ENCODE data around the gene CCL17.
A peak's percentile ranks its signal among the peaks of the same experiment; 100 is the strongest.

CCL17 gene

DNA sequence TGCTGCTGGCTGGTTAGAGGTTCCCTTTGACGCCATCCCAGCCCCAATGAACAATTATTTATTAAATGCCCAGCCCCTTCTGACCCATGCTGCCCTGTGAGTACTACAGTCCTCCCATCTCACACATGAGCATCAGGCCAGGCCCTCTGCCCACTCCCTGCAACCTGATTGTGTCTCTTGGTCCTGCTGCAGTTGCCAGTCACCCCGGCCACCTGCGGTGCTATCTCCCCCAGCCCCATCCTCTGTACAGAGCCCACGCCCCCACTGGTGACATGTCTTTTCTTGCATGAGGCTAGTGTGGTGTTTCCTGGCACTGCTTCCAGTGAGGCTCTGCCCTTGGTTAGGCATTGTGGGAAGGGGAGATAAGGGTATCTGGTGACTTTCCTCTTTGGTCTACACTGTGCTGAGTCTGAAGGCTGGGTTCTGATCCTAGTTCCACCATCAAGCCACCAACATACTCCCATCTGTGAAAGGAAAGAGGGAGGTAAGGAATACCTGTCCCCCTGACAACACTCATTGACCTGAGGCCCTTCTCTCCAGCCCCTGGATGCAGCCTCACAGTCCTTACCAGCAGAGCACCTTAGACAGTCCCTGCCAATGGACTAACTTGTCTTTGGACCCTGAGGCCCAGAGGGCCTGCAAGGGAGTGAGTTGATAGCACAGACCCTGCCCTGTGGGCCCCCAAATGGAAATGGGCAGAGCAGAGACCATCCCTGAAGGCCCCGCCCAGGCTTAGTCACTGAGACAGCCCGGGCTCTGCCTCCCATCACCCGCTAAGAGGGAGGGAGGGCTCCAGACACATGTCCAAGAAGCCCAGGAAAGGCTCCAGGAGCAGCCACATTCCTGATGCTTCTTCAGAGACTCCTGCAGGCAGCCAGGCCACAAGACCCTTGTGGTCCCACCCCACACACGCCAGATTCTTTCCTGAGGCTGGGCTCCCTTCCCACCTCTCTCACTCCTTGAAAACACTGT lies 21.0 kb upstream of the CCL17 start:
- H2BK12ac ChIP-seq (ENCODE audit: low read length in 2 of 2): peak overlapping the region; percentile 28 to 70
- peak overlapping the region; percentile 10 for H4K8ac ChIP-seq (ENCODE audit: low read length)
- no peak overlapping the region for H3K4ac ChIP-seq (ENCODE audit: low read depth in 1 of 2, low read length in 2 of 2)
- peak overlapping the region; percentile 14 for H4K91ac ChIP-seq (ENCODE audit: low read length)
- WGBS: 56% methylated on average over 6 of the region's 8 CpGs
- peaks cover 29% of the 10 kb centered on the region for H3K4me1 ChIP-seq (ENCODE audit: control insufficient read depth, insufficient read depth, low read depth, low read length)
- no peak overlapping the region for H3K4me2 ChIP-seq (ENCODE audit: low read length, poor library complexity, severe bottlenecking)
- H2BK5ac ChIP-seq (ENCODE audit: low read depth, low read length, poor library complexity, severe bottlenecking): no peak overlapping the region
- H3K4me3 ChIP-seq (ENCODE audit: insufficient read depth in 1 of 2, low read depth in 1 of 2, low read length in 2 of 2): no peak overlapping the region
- no peaks in the 10 kb centered on the region for H3K9me3 ChIP-seq (ENCODE audit: control insufficient read depth, low read length)
- H3K9ac ChIP-seq (ENCODE audit: low read length): no peak overlapping the region
- no peak overlapping the region for H2BK120ac ChIP-seq (ENCODE audit: low read depth, low read length)
- peaks cover 0 to 14% of the 10 kb centered on the region in 2 experiments for H3K27me3 ChIP-seq (ENCODE audit: control insufficient read depth in 1 of 2, insufficient read depth in 1 of 2, low read length in 2 of 2)
- DNase-seq: peak; percentile 48
- peaks cover 0 to 43% of the 10 kb centered on the region in 2 experiments for H3K36me3 ChIP-seq (ENCODE audit: control insufficient read depth in 1 of 2, insufficient read depth in 2 of 2, low read depth in 1 of 2, low read length in 2 of 2)
- H3K18ac ChIP-seq (ENCODE audit: low read depth in 1 of 2, low read length in 2 of 2): peak overlapping the region in 1 of 2 experiments; percentile 28
- H3K27ac ChIP-seq (ENCODE audit: low read length, poor library complexity, severe bottlenecking): no peak overlapping the region
- H2BK15ac ChIP-seq (ENCODE audit: low read depth, poor library complexity, severe bottlenecking): peak overlapping the region; percentile 65
- peaks cover 26% of the 10 kb centered on the region for H3K79me1 ChIP-seq (replicated peaks; ENCODE audit: low read length, poor library complexity, severe bottlenecking)
- no peak overlapping the region for H2AFZ ChIP-seq (ENCODE audit: low read depth, low read length)
- H3K14ac ChIP-seq (ENCODE audit: low read length in 2 of 2): no peak overlapping the region
- H2AK5ac ChIP-seq (ENCODE audit: low read length, severe bottlenecking): peak overlapping the region; percentile 31
- H3K23ac ChIP-seq (ENCODE audit: low read length in 2 of 2): no peak overlapping the region

DNA sequence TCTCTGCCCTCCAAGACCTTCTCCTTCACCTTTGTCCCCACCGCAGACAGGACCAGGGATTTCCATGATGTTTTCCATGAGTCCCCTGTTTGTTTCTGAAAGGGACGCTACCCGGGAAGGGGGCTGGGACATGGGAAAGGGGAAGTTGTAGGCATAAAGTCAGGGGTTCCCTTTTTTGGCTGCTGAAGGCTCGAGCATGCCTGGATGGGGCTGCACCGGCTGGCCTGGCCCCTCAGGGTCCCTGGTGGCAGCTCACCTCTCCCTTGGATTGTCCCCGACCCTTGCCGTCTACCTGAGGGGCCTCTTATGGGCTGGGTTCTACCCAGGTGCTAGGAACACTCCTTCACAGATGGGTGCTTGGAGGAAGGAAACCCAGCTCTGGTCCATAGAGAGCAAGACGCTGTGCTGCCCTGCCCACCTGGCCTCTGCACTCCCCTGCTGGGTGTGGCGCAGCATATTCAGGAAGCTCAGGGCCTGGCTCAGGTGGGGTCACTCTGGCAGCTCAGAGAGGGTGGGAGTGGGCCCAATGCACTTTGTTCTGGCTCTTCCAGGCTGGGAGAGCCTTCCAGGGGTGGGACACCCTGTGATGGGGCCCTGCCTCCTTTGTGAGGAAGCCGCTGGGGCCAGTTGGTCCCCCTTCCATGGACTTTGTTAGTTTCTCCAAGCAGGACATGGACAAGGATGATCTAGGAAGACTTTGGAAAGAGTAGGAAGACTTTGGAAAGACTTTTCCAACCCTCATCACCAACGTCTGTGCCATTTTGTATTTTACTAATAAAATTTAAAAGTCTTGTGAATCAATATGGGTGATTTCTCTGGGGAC lies 20.1 kb upstream of the CCL17 start:
- Histone ChIP-seq H3K23ac (ENCODE audit: low read length in 2 of 2) (no peak overlapping the region), H3K4me1 (ENCODE audit: control insufficient read depth, insufficient read depth, low read depth, low read length) (peaks cover 25% of the 10 kb centered on the region), H2AFZ (ENCODE audit: low read depth, low read length) (no peak overlapping the region), H2BK120ac (ENCODE audit: low read depth, low read length) (no peak overlapping the region), H4K8ac (ENCODE audit: low read length) (no peak overlapping the region), H3K27me3 (ENCODE audit: control insufficient read depth in 1 of 2, insufficient read depth in 1 of 2, low read length in 2 of 2) (peaks cover 0 to 21% of the 10 kb centered on the region in 2 experiments), H2BK5ac (ENCODE audit: low read depth, low read length, poor library complexity, severe bottlenecking) (no peak overlapping the region), H3K27ac (ENCODE audit: low read length, poor library complexity, severe bottlenecking) (no peak overlapping the region), H3K36me3 (ENCODE audit: control insufficient read depth in 1 of 2, insufficient read depth in 2 of 2, low read depth in 1 of 2, low read length in 2 of 2) (peaks cover 0 to 41% of the 10 kb centered on the region in 2 experiments), H3K9me3 (ENCODE audit: control insufficient read depth, low read length) (no peaks in the 10 kb centered on the region), H2BK12ac (ENCODE audit: low read length in 2 of 2) (peak overlapping the region in 1 of 2 experiments; percentile 5), H3K79me1 (replicated peaks; ENCODE audit: low read length, poor library complexity, severe bottlenecking) (peaks cover 21% of the 10 kb centered on the region), H3K4me3 (ENCODE audit: insufficient read depth in 1 of 2, low read depth in 1 of 2, low read length in 2 of 2) (no peak overlapping the region), H3K18ac (ENCODE audit: low read depth in 1 of 2, low read length in 2 of 2) (no peak overlapping the region), H3K4ac (ENCODE audit: low read depth in 1 of 2, low read length in 2 of 2) (no peak overlapping the region), H4K91ac (ENCODE audit: low read length) (peak overlapping the region; percentile 14), H2BK15ac (ENCODE audit: low read depth, poor library complexity, severe bottlenecking) (no peak overlapping the region), H3K9ac (ENCODE audit: low read length) (no peak overlapping the region), H3K14ac (ENCODE audit: low read length in 2 of 2) (no peak overlapping the region), H2AK5ac (ENCODE audit: low read length, severe bottlenecking) (peak overlapping the region; percentile 43), H3K4me2 (ENCODE audit: low read length, poor library complexity, severe bottlenecking) (no peak overlapping the region)
- WGBS: 91% methylated on average over 10 of the region's 11 CpGs
- DNase-seq: no peak

DNA sequence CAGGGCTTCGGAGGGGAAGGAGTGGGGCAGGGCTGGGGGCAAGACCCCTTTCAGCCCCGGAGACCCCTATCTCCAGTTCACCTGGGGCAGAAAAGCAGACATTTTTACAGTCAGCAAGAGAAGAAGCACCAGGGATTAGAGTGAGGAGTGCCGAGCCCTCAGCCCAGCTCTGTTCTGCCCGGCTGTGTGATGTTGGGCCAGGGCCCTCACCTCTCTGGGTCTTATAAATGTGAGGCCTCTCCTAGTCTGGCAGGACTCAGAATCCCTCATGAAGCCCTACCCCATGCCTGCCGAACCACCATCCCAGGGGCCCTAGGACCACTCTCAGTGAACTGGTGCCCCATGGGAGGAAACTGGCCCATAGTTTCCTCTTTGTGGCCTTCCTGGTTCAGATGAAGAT lies 19.5 kb upstream of the CCL17 start:
- peaks cover 0 to 35% of the 10 kb centered on the region in 2 experiments for H3K36me3 ChIP-seq (ENCODE audit: control insufficient read depth in 1 of 2, insufficient read depth in 2 of 2, low read depth in 1 of 2, low read length in 2 of 2)
- no peak overlapping the region for H2BK120ac ChIP-seq (ENCODE audit: low read depth, low read length)
- no peak overlapping the region for H2BK5ac ChIP-seq (ENCODE audit: low read depth, low read length, poor library complexity, severe bottlenecking)
- no peaks in the 10 kb centered on the region for H3K9me3 ChIP-seq (ENCODE audit: control insufficient read depth, low read length)
- H3K27ac ChIP-seq (ENCODE audit: low read length, poor library complexity, severe bottlenecking): no peak overlapping the region
- no peak overlapping the region for H3K18ac ChIP-seq (ENCODE audit: low read depth in 1 of 2, low read length in 2 of 2)
- H3K23ac ChIP-seq (ENCODE audit: low read length in 2 of 2): no peak overlapping the region
- no peak overlapping the region for H4K91ac ChIP-seq (ENCODE audit: low read length)
- H2BK12ac ChIP-seq (ENCODE audit: low read length in 2 of 2): no peak overlapping the region
- peaks cover 23% of the 10 kb centered on the region for H3K4me1 ChIP-seq (ENCODE audit: control insufficient read depth, insufficient read depth, low read depth, low read length)
- peaks cover 17% of the 10 kb centered on the region for H3K79me1 ChIP-seq (replicated peaks; ENCODE audit: low read length, poor library complexity, severe bottlenecking)
- H3K14ac ChIP-seq (ENCODE audit: low read length in 2 of 2): no peak overlapping the region
- no peak overlapping the region for H2AFZ ChIP-seq (ENCODE audit: low read depth, low read length)
- WGBS: 76% methylated on average over 5 of the region's 5 CpGs
- H3K27me3 ChIP-seq (ENCODE audit: control insufficient read depth in 1 of 2, insufficient read depth in 1 of 2, low read length in 2 of 2): peaks cover under 1 to 25% of the 10 kb centered on the region in 2 experiments
- no peak overlapping the region for H4K8ac ChIP-seq (ENCODE audit: low read length)
- no peak for DNase-seq
- no peak overlapping the region for H3K4me3 ChIP-seq (ENCODE audit: insufficient read depth in 1 of 2, low read depth in 1 of 2, low read length in 2 of 2)
- H3K4ac ChIP-seq (ENCODE audit: low read depth in 1 of 2, low read length in 2 of 2): no peak overlapping the region
- no peak overlapping the region for H2BK15ac ChIP-seq (ENCODE audit: low read depth, poor library complexity, severe bottlenecking)
- no peak overlapping the region for H3K4me2 ChIP-seq (ENCODE audit: low read length, poor library complexity, severe bottlenecking)
- H2AK5ac ChIP-seq (ENCODE audit: low read length, severe bottlenecking): no peak overlapping the region
- no peak overlapping the region for H3K9ac ChIP-seq (ENCODE audit: low read length)
